ENCODE measurements around the gene BARHL1. TPM values are rescaled to one million over a fixed set of nuclear protein-coding genes. Genes with fewer than 3 reads are reported as not detected.

Gene BARHL1
- total and polyA plus RNA-seq, 9 of the 15 experiments (the other 6 are each of a cell fraction or from before 2014, with no cell fraction given): not detected

GRCh38 chr9:132597073-132597775 lies 14.8 kb downstream of the BARHL1 start:
- Histone ChIP-seq H3K27me3 (ENCODE audit: control insufficient read depth in 2 of 2, insufficient read depth in 2 of 2, low read length in 2 of 2) (no peaks in the 10 kb centered on the region), H3K9ac (ENCODE audit: insufficient read depth in 1 of 2, low read depth in 2 of 2, low read length in 2 of 2) (no peak overlapping the region), H3K36me3 (ENCODE audit: control insufficient read depth, insufficient read depth, low read length) (peaks cover 77% of the 10 kb centered on the region), H4K20me1 (replicated peaks; ENCODE audit: control insufficient read depth, insufficient read depth, low read length) (peaks cover 15% of the 10 kb centered on the region), H3K4me1 (replicated peaks in 1 of 2; ENCODE audit: control insufficient read depth in 2 of 2, insufficient read depth in 2 of 2, low read length in 2 of 2) (peaks cover 0 to 3% of the 10 kb centered on the region in 2 experiments; a peak in 1 of 5 replicates), H3K4me3 (no peak overlapping the region), H3K79me2 (ENCODE audit: control insufficient read depth, insufficient read depth, low read length) (no peaks in the 10 kb centered on the region), H2AFZ (ENCODE audit: low read depth, low read length) (no peak overlapping the region), H3K4me2 (ENCODE audit: insufficient read depth, low read length) (no peak overlapping the region), H3K9me3 (replicated peaks; ENCODE audit: control insufficient read depth, insufficient read depth, low read depth, low read length) (no peaks in the 10 kb centered on the region), H3K27ac (ENCODE audit: extremely low read depth, low read depth, low read length) (no peak overlapping the region), H3K9me1 (ENCODE audit: control insufficient read depth, insufficient read depth, low read length) (no peaks in the 10 kb centered on the region)
- no peak for DNase-seq (ENCODE audit: extremely low read depth in 1 of 4, low spot score in 3 of 4)
- TF ChIP-seq SRSF7 (optimal IDR thresholded peaks at IDR 0.05; ENCODE audit: low read depth, low read length) (no peak), EGR1 (conservative IDR thresholded peaks at IDR 0.05) (no peak), SRSF3 (IDR thresholded peaks at IDR 0.05; ENCODE audit: insufficient read depth, low read length) (no peak), NEUROD1 (IDR thresholded peaks at IDR 0.05; ENCODE audit: borderline replicate concordance, low read depth, low read length, partially characterized antibody) (no peak), SAFB2 (IDR thresholded peaks at IDR 0.05; ENCODE audit: borderline replicate concordance, low read depth, low read length, severe bottlenecking) (no peak), BMI1 (IDR thresholded peaks at IDR 0.05; ENCODE audit: low read length) (no peak), RBM14 (IDR thresholded peaks at IDR 0.05; ENCODE audit: borderline replicate concordance, insufficient read depth, low read depth, low read length) (no peak), SMC3 (conservative IDR thresholded peaks at IDR 0.05; ENCODE audit: insufficient read depth, low read depth, low read length) (no peak), ZNF766 (CRISPR knock-in tag; conservative IDR thresholded peaks at IDR 0.05) (no peak), ILF3 (IDR thresholded peaks at IDR 0.05; ENCODE audit: borderline replicate concordance) (no peak), CREB1 (IDR thresholded peaks at IDR 0.05) (no peak), CREB1 (CRISPR knock-in tag; IDR thresholded peaks at IDR 0.05) (no peak), ZNF175 (CRISPR knock-in tag; IDR thresholded peaks at IDR 0.05; ENCODE audit: low read depth) (no peak)
- intact Hi-C loops (cut with micrococcal nuclease) (no loop called here), in situ Hi-C loops (cut with MboI) (no loop called here)
- POLR2A ChIA-PET: no interaction called here
- BruUV-seq (replicated peaks): no TSS peak
- CTCF ChIA-PET (ENCODE audit: low intra/inter-chr PET ratio): no interaction called here
- FAIRE-seq: no peak
- no peak for ATAC-seq
- WGBS (ENCODE audit: insufficient coverage, low coverage, missing lambda C conversion rate): 89% methylated on average over 13 of the region's 16 CpGs

Data from K562 (cell line).